Testis (tissue), 2 donors: Measurements from ENCODE around the gene S1PR2.

Source experiments
- CTCF ChIP-seq, 3 experiments: fragments of 450-650 bp in 2 of 3; fragments of 200-600 bp in 1 of 3; sonication (generic) in 1 of 3; IDR thresholded peaks; one replicate each; pipeline ENCODE4 v1.5.1; 2016 to 2019; ENCODE audit warnings: antibody characterized with exemption in 3 of 3, mild to moderate bottlenecking in 2 of 3, moderate library complexity in 1 of 3
- POLR2A ChIP-seq: fragments of 450-650 bp; IDR thresholded peaks from one replicate; pipeline ENCODE4 v1.6.1; 2017; ENCODE audit warnings: antibody characterized with exemption, mild to moderate bottlenecking, moderate library complexity

GRCh38 chr19:10214784-10215183 lies 16.3 kb downstream of the S1PR2 start:
- no peak for TF ChIP-seq CTCF (IDR thresholded peaks at IDR 0.05)
- TF ChIP-seq POLR2A: no peak
